Measurements from ENCODE around the gene ZNF148. TPM values are rescaled to one million over a fixed set of nuclear protein-coding genes. Genes with fewer than 3 reads are reported as not detected.

ZNF148 gene
- total RNA-seq, 1 experiment from 2014 or later = 24.8 TPM

DNA sequence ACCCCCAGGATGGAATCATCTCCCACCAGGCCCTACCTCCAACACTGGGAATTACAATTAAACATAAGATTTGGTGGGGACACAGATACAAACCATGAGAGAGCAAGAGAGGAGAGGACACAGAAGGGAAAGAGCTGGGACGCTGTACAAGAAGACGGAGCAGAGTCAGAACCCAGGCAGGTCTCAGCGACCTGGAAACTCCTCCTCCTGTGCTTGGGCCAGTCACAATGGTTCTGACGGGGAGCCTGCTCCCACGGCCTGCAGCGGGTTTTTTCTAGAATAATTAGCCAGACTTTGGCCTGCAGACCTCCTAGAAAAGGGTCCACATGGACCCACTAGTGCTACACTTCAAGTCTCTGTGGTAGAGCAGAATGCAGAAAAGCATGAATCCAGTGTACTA is 168.2 kb downstream of the ZNF148 start:
- H4K5ac ChIP-seq (ENCODE audit: insufficient read length, low read depth, low read length) = no peak overlapping the region
- H3K56ac ChIP-seq (ENCODE audit: insufficient read length, low read depth, low read length) = no peak overlapping the region
- no peak overlapping the region for H3K14ac ChIP-seq (ENCODE audit: insufficient read depth, low read length)
- no peak overlapping the region for H3K9ac ChIP-seq (ENCODE audit: extremely low read depth, insufficient read length, low read length)
- no peaks in the 10 kb centered on the region for H3K9me3 ChIP-seq (ENCODE audit: control insufficient read depth, low read depth, low read length)
- no peaks in the 10 kb centered on the region; a peak in 1 of 5 replicates for H3K9me3 Mint-ChIP-seq
- no peak overlapping the region for H2BK120ac ChIP-seq (ENCODE audit: low read depth, low read length, poor library complexity, severe bottlenecking)
- peaks cover 1% of the 10 kb centered on the region; the same call in 1 of the 2 replicates for H3K79me2 ChIP-seq (ENCODE audit: insufficient read depth, low read length)
- no peak overlapping the region for H3K4ac ChIP-seq (ENCODE audit: low read depth, low read length)
- H3K23ac ChIP-seq (ENCODE audit: insufficient read length, low read depth, low read length) = no peak overlapping the region
- no peaks in the 10 kb centered on the region for H3K79me1 ChIP-seq (ENCODE audit: insufficient read depth, low read depth, low read length, poor library complexity, severe bottlenecking)
- no peak overlapping the region for H2BK12ac ChIP-seq (ENCODE audit: insufficient read length, low read depth, low read length)
- H3K23me2 ChIP-seq (ENCODE audit: insufficient read length, low read depth, low read length, poor library complexity, severe bottlenecking) = no peaks in the 10 kb centered on the region
- peaks cover 2 to 11% (median 2%) of the 10 kb centered on the region in 3 experiments for H3K36me3 Mint-ChIP-seq (ENCODE audit: insufficient read depth in 1 of 3, low read depth in 3 of 3)
- H3K4me3 Mint-ChIP-seq = no peak overlapping the region
- no peak overlapping the region for H3T11ph ChIP-seq (ENCODE audit: low read length)
- H3K4me2 ChIP-seq (ENCODE audit: insufficient read depth, insufficient read length, low read length) = no peak overlapping the region
- H4K8ac ChIP-seq (replicated peaks; ENCODE audit: insufficient read length, low read depth, low read length) = no peak overlapping the region
- no peak overlapping the region for H2AFZ ChIP-seq (ENCODE audit: low read length)
- H2BK5ac ChIP-seq (ENCODE audit: insufficient read length, low read length) = no peak overlapping the region
- no CpG with 5 or more reads among the region's 6 CpGs for WGBS (ENCODE audit: extremely low coverage, insufficient read length, low lambda C conversion rate)
- H3K27me3 Mint-ChIP-seq (ENCODE audit: low read depth) = peaks cover 6% of the 10 kb centered on the region
- H2AK5ac ChIP-seq (ENCODE audit: insufficient read length, low read length) = no peak overlapping the region
- no peaks in the 10 kb centered on the region for H4K20me1 ChIP-seq (ENCODE audit: control insufficient read depth, insufficient read depth, insufficient read length)
- no peak for DNase-seq
- H2BK20ac ChIP-seq (ENCODE audit: low read depth, low read length, poor library complexity, severe bottlenecking) = no peak overlapping the region
- TF ChIP-seq, protein P1, sequence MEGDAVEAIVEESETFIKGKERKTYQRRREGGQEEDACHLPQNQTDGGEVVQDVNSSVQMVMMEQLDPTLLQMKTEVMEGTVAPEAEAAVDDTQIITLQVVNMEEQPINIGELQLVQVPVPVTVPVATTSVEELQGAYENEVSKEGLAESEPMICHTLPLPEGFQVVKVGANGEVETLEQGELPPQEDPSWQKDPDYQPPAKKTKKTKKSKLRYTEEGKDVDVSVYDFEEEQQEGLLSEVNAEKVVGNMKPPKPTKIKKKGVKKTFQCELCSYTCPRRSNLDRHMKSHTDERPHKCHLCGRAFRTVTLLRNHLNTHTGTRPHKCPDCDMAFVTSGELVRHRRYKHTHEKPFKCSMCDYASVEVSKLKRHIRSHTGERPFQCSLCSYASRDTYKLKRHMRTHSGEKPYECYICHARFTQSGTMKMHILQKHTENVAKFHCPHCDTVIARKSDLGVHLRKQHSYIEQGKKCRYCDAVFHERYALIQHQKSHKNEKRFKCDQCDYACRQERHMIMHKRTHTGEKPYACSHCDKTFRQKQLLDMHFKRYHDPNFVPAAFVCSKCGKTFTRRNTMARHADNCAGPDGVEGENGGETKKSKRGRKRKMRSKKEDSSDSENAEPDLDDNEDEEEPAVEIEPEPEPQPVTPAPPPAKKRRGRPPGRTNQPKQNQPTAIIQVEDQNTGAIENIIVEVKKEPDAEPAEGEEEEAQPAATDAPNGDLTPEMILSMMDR (conservative IDR thresholded peaks at IDR 0.05) = no peak
- H2BK15ac ChIP-seq (ENCODE audit: low read depth, low read length) = no peak overlapping the region
- H3K27ac ChIP-seq (ENCODE audit: insufficient read length, low read depth, low read length) = no peak overlapping the region
- no peak overlapping the region for H4K91ac ChIP-seq (ENCODE audit: insufficient read length, low read depth, low read length)
- peaks cover 9% of the 10 kb centered on the region in 2 experiments for H3K4me1 Mint-ChIP-seq
- no peak overlapping the region for H3K18ac ChIP-seq (ENCODE audit: insufficient read length, low read depth, low read length)
- no peaks in the 10 kb centered on the region for H3K27me3 ChIP-seq (ENCODE audit: insufficient read depth, low read length)
- H3K4me1 ChIP-seq (ENCODE audit: insufficient read depth, low read length) = no peaks in the 10 kb centered on the region
- H3K27ac Mint-ChIP-seq = no peak overlapping the region; a peak in 1 of 7 replicates

All from H9 (cell line).